GM20431 (cell line): ENCODE measurements around the gene POU2F3.

ENCODE experiments used
- in situ Hi-C: fragments of 300-500 bp; cut with MseI, MboI; formaldehyde crosslinking; loops from one replicate; pipeline ENCODE4 v1.15.0; 2020; ENCODE audit warnings: low sequenced_read_pairs; ENCODE audit not compliant: unreplicated experiment

Gene POU2F3

GRCh38 chr11:120239713-120240640 is at the start of gene POU2F3:
POU2F3 (plus strand) TSS chr11:120240140; CDS start chr11:120240344, 204 bp downstream.
- in situ Hi-C loops: no loop called here

GRCh38 chr11:120191058-120191457 is 48.9 kb upstream of the POU2F3 start:
- in situ Hi-C loops: no loop called here

GRCh38 chr11:120192831-120193625 is 46.9 kb upstream of the POU2F3 start:
- in situ Hi-C loops: no loop called here

- in situ Hi-C loops: no loop called here
Observed at GRCh38 chr11:120194166-120194565, 45.8 kb upstream of the POU2F3 start.

GRCh38 chr11:120195601-120196320 is 44.2 kb upstream of the POU2F3 start:
- in situ Hi-C loops: no loop called here

- in situ Hi-C loops: no loop called here
Observed at GRCh38 chr11:120196826-120197225, 43.1 kb upstream of the POU2F3 start.

GRCh38 chr11:120197251-120197891 is 42.6 kb upstream of the POU2F3 start:
- in situ Hi-C loops: no loop called here

- in situ Hi-C loops: no loop called here
Observed at GRCh38 chr11:120197977-120198376, 42.0 kb upstream of the POU2F3 start.

GRCh38 chr11:120198403-120198786 is 41.5 kb upstream of the POU2F3 start:
- in situ Hi-C loops: no loop called here

GRCh38 chr11:120198787-120199469 is 41.0 kb upstream of the POU2F3 start:
- in situ Hi-C loops: no loop called here

GRCh38 chr11:120199613-120200012 is 40.3 kb upstream of the POU2F3 start:
- in situ Hi-C loops: no loop called here

- in situ Hi-C loops: no loop called here
Observed at GRCh38 chr11:120200677-120201076, 39.3 kb upstream of the POU2F3 start.

GRCh38 chr11:120201653-120202052 is 38.3 kb upstream of the POU2F3 start:
- in situ Hi-C loops: no loop called here

- in situ Hi-C loops: no loop called here
Observed at GRCh38 chr11:120203626-120204025, 36.3 kb upstream of the POU2F3 start.

GRCh38 chr11:120205596-120206161 is 34.3 kb upstream of the POU2F3 start:
- in situ Hi-C loops: no loop called here

GRCh38 chr11:120207512-120207911 is 32.4 kb upstream of the POU2F3 start:
- in situ Hi-C loops: no loop called here

- in situ Hi-C loops: no loop called here
Observed at GRCh38 chr11:120208001-120208441, 31.9 kb upstream of the POU2F3 start.

- in situ Hi-C loops: no loop called here
Observed at GRCh38 chr11:120208777-120209176, 31.2 kb upstream of the POU2F3 start.
